Ovary (tissue), 3 donors: ENCODE measurements around the gene CD70.
"Not testable (repeated sequence)": the region's sequence is repeated elsewhere in the genome, so short reads cannot be mapped to it uniquely, and the experiment has no call there.

ENCODE experiments used
- EP300 ChIP-seq: sonication (generic); formaldehyde crosslinking; IDR thresholded peaks from one replicate; pipeline ENCODE4 v1.6.1; 2017; ENCODE audit warnings: antibody characterized with exemption
- TF ChIP-seq, protein P1 (sequence below), 3 donors: fragments of 450-650 bp in 2 of 3; fragments of 200-600 bp in 1 of 3; IDR thresholded peaks; one replicate each; pipeline versions ENCODE4 v1.5.1 to v1.8.0; 2016 to 2022; ENCODE audit warnings: antibody characterized with exemption in 3 of 3, mild to moderate bottlenecking in 1 of 3
- donor health status: DM: no; HTN: no; CAD: no.

DNA sequence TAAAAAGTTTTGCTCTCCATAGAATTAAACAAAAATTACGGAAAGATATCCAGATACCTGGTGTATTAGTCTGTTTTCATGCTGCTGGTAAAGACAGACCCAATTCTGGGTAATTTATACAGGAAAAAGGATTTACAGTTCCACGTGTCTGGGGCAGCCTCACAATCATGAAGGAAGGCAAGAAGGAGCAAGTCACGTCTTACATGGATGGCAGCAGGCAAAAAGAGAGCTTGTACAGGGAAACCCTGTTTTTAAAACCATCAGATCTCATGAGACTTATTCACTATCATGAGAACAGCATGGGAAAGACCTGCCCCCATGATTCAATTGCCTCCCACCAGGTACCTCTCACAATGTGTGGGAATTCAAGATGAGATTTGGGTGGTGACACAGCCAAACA lies 24.2 kb downstream of the CD70 start:
- TF ChIP-seq, protein P1, sequence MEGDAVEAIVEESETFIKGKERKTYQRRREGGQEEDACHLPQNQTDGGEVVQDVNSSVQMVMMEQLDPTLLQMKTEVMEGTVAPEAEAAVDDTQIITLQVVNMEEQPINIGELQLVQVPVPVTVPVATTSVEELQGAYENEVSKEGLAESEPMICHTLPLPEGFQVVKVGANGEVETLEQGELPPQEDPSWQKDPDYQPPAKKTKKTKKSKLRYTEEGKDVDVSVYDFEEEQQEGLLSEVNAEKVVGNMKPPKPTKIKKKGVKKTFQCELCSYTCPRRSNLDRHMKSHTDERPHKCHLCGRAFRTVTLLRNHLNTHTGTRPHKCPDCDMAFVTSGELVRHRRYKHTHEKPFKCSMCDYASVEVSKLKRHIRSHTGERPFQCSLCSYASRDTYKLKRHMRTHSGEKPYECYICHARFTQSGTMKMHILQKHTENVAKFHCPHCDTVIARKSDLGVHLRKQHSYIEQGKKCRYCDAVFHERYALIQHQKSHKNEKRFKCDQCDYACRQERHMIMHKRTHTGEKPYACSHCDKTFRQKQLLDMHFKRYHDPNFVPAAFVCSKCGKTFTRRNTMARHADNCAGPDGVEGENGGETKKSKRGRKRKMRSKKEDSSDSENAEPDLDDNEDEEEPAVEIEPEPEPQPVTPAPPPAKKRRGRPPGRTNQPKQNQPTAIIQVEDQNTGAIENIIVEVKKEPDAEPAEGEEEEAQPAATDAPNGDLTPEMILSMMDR (IDR thresholded peaks at IDR 0.05) = not testable (repeated sequence)
- TF ChIP-seq EP300 = not testable (repeated sequence)
